GM12891 (cell line): ENCODE measurements around the gene SEC22A.

Experiments
- POLR2A ChIP-seq: IDR thresholded peaks from 2 replicates; pipeline ENCODE4 v1.6.1; 2011; ENCODE audit warnings: low read depth, low read length, control low read depth
- POLR2AphosphoS5 ChIP-seq: IDR thresholded peaks from 2 replicates; pipeline ENCODE4 v1.6.1; 2011; ENCODE audit warnings: low read depth, low read length, control low read depth
- SPI1 ChIP-seq: IDR thresholded peaks from 2 replicates; pipeline ENCODE4 v1.6.1; 2011; ENCODE audit warnings: low read depth, low read length, control low read depth
- TAF1 ChIP-seq: IDR thresholded peaks from 2 replicates; pipeline ENCODE4 v1.6.1; 2011; ENCODE audit warnings: low read depth, low read length, control low read depth

DNA sequence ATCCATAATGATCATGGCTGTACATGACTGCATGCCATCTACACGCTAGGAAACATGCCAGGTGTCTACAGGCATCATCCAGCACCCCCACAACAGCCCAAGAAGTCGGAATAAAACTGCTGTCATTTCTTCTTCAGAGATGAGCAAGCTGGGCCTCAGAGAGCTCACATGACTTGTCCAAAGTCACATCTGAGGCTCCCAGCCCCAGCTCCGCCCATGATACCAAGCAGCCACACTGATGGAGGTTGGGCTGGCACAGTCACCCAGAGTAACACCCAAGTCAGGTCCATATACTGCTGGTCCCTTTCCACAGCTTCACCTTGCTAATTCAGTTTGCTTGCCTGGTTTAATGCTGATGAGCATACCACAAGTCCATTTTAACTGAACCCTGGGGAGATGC, 116.6 kb downstream of the SEC22A start:
- TF ChIP-seq POLR2A (no peak), POLR2AphosphoS5 (no peak), TAF1 (no peak), SPI1 (no peak)
